Hindlimb muscle (tissue), 1 donor: ENCODE data around the gene OBSCN. TPM values are rescaled to one million over a fixed set of nuclear protein-coding genes. Genes with fewer than 3 reads are reported as not detected.

Source experiments
- DNase-seq: peaks from one replicate; pipeline ENCODE4 v3.0.0-alpha.2; 2013
- polyA plus RNA-seq: library from polyadenylated mRNA; unstranded; fragments of 120-200 nt; gene quantifications from one replicate; pipeline ENCODE4 v1.2.1, GENCODE V29; 2013; ENCODE audit not compliant: insufficient read length

The OBSCN gene
- polyA plus RNA-seq, 1 donor, result 556 TPM

DNA sequence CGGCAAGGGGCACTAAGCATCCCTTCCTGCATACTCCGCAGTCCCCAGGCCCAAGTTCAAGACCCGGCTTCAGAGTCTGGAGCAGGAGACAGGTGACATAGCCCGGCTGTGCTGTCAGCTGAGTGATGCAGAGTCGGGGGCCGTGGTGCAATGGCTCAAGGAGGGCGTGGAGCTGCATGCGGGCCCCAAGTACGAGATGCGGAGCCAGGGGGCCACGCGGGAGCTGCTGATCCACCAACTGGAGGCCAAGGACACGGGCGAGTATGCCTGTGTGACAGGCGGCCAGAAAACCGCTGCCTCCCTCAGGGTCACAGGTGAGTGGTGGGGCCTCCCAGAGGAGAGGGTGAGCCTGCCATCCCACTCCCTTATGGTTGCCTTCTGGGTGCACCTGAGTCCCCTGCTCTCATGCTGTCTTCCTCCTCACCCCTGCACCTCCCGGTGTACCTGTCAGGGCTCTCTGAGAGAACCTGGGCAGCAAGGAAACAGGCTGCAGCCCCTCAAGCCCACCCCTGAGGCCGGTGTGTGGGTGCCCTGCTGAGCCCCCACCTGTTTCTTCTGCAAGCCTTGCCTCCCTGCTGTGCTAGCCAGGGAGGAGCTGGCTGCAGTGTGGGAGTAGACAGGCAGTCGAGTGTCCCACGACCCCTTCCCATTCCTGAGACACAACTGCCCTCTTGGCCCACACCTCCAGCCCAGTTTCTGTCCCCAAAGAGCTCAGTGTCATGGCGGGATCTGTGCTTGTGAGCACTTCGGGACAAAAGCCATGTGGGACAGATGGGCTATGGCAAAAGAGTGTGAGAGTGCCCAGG is 99.6 kb downstream of the OBSCN start:
- DNase-seq, result no peak

DNA sequence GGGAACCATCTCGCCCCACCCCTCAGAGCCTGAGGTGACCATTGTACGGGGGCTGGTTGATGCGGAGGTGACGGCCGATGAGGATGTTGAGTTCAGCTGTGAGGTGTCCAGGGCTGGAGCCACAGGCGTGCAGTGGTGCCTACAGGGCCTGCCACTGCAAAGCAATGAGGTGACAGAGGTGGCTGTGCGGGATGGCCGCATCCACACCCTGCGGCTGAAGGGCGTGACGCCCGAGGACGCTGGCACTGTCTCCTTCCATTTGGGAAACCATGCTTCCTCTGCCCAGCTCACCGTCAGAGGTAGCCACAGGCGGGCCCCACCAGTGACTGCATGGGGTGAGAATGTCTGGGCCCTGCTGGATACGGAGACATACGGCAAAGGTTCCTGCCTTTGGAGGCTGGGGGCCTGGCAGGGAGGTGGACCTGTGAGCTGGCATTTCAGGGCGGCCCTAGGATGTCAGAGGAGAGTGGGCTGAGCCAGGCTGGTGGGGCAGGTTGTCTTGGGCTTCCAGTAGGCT is 100.3 kb downstream of the OBSCN start:
- no peak for DNase-seq

DNA sequence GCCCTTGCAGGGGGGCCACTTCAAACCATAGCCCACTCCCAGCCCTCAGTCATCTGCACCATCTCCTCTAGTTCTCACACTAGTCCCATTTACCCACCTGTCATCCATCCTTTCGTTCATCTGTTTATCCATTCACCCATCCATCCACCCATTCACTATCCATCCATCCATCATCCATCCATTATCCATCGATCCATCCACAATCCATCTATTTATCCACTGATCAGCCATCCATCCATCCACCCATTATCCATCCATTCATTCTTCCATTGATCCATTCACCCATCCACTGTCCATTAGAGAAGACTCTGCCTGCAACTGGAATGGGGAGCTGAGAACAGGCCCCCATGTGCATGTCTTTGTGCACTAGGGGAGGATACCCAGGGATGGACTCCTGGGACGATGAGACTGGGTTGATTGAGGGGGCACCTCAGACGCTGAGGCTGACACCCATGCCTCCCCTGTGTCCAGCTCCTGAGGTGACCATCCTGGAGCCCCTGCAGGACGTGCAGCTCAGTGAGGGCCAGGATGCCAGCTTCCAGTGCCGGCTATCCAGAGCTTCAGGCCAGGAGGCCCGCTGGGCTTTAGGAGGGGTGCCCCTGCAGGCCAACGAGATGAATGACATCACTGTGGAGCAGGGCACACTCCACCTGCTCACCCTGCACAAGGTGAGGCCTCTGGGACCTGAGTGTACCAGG is 100.9 kb downstream of the OBSCN start:
- DNase-seq, result no peak

DNA sequence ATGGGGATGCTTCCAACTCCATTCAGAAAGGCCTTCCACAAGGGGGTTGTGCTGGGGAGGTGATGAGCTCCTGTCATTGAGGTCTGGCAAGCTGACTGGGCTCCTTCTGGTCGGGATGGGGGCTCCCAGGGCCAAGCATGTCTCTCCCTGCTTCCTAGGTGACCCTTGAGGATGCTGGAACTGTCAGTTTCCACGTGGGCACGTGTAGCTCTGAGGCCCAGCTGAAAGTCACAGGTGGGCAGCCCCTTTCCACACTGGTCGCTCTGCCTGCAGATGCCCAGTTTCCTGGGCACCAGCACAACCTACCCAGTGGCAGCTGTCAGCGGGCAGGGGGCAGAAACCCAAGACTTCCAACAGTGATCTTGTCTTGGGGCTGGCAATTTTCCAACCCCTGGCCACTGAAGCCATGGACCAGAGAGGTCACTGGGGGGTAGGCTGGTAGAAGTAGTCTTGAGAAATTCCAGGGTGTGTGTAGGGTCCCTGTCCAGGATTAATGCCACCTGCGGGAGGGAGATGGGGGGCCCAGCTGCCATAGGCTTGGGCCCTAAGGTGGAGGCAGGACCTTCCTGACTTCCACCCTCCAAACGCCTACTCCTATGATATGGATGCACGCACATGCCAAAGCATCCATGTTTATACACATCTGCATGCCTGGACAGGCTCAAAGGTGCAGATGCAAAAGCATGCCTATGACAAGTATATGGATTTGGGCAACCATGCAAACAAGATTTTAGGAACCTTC is 101.7 kb downstream of the OBSCN start:
- DNase-seq, result no peak

DNA sequence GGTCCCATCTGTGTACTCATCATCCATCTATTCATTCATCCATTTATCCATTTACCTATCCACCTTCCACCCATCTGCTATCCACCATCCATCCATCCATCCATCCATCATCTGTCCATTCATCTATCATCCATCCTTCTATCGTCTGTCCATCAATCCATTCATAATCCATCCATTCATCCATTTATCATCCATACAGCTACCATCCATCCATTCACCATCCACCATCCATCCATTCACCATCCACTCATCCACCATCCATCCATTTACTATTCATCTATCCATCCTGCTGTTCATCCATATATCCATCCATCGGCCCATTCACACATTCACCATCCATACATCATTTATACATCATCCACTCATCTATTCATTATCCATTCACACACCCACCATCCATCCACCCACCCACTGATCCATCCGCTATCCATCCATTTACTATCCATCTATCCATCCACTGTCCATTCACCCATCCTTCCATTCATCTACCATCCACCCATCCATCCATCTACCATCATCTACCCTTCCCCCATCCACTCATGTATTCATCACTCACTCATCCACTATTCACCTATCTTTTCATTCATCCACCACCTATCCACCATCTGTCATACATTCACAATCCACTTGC is 102.4 kb downstream of the OBSCN start:
- no peak for DNase-seq

DNA sequence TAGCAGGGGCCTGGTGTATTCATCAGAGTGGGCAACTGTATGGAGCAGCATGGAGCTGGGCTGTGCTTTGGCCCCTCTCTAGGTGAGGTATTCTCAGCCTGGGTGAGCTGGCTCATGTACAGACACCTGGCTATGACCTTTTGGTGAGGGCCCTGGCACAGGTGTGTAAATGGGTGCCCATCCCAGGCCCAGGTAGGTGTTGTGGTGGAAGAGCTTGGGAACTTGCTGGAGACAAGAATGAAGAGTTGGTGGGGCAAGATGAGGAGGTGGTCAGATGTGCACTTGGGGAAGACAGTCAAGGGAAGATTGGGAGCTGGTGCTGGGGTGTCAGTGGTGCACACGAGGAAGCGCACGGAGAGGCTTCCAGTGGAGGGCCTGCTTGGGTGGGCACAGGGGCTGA is 103.2 kb downstream of the OBSCN start:
- DNase-seq, result no peak

DNA sequence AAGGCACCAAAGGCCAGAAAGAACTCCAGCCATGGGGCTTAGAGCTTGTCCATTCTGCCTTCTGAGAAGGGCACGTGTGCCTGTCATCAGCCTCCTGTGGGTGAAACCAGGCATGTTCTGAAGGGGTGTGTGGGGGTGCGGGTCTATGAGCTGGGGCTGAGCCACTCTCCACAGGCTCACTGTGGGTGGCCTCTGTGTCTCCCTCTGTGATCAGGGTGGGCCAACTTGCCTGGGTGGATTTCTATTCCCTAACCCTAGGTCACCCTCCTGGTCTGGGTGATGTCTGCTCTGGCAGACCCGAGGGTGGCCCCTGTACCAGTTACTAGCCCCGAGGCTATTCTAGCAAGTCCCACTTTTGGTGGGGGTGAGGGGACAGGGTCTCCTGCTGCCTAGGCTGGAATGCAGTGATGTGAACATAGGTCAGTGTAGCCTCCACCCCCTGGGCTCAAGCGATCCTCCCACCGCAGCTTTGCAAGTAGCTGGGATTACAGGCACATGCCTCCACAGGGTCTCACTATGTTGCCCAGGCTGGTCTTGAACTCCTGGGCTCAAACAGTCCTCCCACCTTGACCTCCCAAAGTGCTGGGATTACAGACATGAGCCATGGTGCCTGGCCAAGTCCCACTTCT is 104.4 kb downstream of the OBSCN start:
- DNase-seq, result no peak

DNA sequence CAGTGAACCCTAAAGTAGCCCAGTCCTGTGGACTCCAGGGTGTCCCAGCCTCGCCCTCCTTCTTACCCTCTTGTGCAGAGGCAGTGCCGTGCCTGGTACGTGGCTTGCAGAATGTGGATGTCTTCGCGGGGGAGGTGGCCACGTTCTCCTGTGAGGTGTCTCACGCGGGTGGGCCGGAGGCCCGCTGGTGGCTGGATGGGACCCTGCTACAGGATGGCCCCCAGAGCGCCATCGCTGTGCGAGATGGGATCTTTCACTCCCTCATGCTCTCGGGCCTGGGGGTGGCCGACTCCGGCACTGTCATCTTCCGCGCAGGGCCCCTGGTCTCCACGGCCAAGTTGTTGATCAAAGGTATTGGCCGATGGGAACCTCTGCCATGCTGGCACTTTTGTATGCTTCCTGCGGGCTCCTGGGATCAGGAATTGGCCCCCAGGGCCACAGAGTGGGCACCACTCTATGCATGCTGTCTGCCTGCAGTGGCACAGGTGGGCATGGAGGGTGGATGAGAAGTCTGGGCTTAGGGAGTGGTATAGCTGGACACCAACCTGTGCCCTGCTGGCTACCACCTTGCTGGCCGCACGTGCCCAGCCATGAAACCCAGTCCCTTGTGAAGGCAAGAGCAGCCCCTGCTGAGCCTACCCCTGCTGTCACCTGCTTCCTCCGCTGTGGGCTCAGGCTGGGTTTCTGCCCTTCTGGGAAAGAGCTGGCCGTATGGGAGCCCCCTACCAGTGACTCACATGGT is 105.9 kb downstream of the OBSCN start:
- no peak for DNase-seq

DNA sequence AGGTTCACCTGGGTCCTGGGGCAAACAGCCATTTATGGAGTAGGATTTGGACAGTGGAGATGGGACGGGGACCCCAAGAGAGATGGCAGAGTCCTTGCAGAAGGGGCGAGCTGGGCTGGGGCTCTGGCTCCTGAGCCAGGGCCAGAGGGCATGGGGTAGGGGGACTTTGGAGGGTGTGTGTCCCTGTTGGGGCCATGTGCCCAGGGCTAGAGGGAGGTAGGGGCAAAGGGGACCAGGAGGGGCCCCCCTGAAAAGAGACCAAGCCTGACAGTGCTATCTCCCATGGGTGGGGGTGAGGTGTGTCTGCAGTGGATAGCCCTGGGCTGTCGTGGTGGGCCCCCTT is 106.4 kb downstream of the OBSCN start:
- no peak for DNase-seq

DNA sequence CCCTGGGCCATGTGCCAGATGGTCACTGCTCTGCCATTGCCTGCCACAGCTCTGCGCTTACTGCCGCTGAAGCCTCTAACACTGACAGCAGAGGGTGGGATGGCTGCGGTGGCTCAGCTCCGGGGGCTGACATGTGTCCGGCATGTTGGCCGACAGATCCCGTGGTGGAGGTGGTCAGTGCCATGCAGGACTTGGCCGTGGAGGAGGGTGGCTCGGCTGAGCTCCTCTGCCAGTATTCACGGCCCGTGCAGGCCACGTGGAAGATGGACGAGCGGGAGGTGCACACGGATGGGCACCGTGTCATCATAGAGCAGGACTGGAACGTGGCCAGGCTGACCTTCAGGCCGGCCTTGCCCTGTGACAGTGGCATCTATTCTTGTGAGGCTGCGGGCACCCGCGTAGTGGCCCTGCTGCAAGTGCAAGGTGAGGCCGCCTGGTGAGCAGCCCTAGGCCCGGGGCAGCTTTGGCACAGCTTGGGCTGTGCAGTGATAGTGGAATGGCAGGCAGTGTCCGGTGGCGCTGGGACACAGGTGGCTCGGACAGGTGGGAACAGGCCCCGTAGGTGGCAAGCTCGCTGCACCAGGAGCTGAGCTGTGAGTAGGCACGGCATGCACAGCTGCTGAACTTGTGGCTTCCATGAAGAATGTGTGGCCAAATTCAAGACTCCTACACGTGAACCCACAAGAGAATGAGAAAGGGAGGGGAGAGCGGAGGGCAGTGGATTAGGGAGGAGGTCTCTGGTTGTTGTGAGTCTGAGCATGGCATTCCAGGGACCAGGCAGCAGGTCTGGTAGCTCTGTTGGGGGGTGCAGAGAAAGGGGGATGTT is 107.0 kb downstream of the OBSCN start:
- DNase-seq, result no peak

DNA sequence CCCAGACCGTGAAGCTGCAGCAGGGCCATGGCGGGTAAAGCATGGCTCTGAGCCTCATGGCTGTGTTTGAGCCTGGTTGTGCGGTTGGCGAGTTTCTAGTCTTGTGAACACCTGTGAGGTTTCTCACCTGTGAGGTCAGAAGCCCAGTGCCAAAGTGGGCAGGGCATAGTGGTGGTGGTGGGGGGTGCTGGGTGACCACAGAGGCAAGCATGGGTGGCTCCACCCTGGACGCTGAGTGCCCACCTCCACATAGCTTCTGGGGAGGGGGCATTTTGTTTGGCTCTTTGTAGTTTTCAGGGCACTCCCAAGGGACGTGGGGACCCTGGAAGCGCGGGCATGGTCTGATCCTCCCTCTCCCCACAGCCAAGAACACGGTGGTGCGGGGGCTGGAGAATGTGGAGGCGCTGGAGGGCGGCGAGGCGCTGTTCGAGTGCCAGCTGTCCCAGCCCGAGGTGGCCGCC is 107.7 kb downstream of the OBSCN start:
- DNase-seq, result no peak

DNA sequence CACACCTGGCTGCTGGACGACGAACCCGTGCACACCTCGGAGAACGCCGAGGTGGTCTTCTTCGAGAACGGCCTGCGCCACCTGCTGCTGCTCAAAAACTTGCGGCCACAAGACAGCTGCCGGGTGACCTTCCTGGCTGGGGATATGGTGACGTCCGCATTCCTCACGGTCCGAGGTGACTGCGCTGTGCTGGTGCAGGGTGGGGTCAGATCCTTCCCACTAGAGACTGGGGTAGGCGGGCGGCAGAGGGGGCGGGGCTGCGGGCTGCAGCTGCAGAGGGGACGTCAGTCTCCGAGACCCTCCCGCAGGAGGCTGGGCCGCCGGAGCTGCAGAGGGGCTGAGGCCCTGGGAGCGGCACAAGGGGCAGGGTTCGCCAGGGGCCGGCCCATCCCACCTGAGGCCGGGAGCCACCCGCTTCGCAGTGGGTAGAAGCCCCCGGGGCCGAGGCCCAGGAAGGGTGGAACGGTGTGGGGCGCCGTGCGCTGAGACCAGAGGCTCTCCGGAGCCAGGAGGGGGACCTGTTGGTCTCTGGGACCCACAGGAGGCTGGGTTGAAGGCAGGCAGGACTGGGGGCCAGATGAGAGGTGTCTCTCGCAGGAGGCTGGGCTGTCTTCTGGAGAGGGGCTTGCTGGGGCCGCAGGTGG is 108.2 kb downstream of the OBSCN start:
- DNase-seq, result no peak

DNA sequence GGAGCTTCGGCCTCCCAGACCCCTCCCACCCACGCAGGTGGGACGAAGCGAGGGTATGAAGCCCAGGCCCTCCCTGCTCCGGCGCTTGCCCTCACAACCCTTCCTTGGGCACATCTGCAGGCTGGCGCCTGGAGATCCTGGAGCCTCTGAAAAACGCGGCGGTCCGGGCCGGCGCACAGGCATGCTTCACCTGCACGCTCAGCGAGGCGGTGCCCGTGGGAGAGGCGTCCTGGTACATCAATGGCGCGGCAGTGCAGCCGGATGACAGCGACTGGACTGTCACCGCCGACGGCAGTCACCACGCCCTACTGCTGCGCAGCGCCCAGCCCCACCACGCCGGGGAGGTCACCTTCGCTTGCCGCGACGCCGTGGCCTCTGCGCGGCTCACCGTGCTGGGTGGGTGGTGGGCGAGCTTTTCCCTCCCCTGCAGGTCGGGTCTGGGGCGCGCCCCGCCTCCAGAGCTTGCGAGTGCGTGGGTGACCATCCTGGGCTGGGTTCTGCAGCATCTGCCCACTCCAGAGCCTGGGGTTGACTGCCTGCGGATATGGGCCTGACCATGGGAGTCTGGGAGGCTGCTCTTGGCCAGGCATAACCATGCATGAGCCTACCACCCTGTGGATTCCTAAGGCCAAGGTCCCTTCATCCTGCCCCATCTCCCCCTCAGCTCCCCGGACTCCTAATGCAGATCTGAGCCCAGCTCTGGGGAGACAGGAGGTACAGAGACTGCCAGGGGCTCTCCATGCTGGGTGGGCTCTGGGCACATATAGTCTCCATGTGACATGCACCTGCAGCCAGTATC is 108.9 kb downstream of the OBSCN start:
- no peak for DNase-seq

DNA sequence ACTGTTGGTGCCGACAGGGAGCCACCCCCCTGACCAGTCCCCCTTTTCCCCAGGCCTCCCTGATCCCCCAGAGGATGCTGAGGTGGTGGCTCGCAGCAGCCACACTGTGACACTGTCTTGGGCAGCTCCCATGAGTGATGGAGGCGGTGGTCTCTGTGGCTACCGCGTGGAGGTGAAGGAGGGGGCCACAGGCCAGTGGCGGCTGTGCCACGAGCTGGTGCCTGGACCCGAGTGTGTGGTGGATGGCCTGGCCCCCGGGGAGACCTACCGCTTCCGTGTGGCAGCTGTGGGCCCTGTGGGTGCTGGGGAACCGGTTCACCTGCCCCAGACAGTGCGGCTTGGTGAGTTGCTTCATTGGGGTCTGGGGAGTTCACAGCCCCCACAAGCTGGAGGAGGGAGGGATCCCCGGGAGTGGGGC is 109.6 kb downstream of the OBSCN start:
- no peak for DNase-seq

DNA sequence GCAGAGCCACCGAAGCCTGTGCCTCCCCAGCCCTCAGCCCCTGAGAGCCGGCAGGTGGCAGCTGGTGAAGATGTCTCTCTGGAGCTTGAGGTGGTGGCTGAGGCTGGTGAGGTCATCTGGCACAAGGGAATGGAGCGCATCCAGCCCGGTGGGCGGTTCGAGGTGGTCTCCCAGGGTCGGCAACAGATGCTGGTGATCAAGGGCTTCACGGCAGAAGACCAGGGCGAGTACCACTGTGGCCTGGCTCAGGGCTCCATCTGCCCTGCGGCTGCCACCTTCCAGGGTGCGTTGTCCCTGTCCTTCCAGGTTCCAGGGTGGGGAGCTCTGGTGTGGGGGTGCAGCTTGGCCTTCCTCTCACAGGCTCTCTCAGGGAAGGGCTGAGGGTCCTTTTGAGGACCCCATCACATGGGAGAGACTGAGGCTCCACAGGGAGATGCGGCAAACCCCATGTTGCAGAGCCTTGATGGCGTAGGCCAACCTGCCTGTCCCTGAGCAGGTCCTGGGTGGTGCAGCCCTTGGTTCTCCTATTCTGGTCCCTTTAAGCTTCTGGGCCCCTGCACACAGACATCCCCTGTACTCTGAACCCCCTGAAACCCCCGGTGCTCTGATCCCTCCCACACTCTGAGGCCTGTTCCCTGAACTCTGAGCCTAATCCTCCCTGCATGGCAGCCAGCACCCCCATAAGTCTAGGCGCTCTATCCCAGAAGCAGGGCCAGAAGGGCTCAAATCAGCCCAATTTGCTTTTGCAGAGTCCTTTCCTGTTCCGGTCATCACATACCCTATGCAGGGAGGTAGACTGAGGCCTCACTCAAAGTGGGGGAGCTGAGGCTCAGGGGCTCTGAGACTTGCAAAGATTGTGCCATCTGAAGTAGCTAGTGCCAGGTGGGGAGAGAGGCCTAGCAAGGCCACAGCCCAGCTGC is 110.3 kb downstream of the OBSCN start:
- DNase-seq, result no peak

DNA sequence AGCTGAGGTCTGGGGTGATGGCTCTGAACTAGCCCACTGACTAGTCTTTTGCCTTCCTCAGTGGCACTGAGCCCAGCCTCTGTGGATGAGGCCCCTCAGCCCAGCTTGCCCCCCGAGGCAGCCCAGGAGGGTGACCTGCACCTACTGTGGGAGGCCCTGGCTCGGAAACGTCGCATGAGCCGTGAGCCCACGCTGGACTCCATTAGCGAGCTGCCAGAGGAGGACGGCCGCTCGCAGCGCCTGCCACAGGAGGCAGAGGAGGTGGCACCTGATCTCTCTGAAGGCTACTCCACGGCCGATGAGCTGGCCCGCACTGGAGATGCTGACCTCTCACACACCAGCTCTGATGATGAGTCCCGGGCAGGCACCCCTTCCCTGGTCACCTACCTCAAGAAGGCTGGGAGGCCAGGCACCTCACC is 111.0 kb downstream of the OBSCN start:
- no peak for DNase-seq

DNA sequence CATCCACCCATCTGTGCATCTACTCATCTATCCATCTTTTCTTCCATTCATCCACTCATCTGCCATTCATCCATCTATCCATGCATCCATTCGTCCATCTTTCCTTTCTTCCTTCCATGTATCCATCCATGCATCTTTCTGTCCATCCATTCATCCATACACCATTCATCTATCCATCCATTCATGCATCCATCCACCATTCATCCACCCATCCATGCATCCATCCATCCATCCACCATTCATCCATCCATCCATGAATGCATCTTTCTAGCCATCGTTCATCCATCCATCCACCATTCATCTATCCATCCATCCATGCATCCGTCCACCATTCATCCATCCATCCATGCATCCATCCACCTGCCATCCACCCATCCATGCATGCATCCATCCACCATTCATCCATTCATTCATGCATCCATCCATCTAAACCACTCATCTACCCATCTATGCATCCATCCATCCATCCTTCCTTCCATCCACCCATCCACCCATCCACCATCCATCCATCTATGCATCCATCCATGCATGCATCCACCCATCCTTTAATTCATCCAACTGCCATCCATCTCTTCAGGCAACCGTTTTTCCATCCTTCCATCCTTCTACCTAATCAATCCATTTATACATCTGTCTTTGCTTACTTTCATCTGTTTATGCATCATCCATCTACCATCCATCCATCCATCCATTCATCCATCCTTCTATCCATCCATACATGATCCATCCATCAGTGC is 111.7 kb downstream of the OBSCN start:
- no peak for DNase-seq
